ENCODE results near the gene CLSTN2.

The CLSTN2 gene

GRCh38 chr3:140022066-140022770 lies 87.2 kb downstream of the CLSTN2 start (continued):
- TF ChIP-seq AEBP2 (tag by site-specific recombination; IDR thresholded peaks at IDR 0.05; ENCODE audit: borderline replicate concordance), result no peak
- no peak for TF ChIP-seq ZNF2 (tag by site-specific recombination; IDR thresholded peaks at IDR 0.05)

- ChIA-PET POLR2A (no interaction called here), CTCF (interaction anchor here (0.6 kb wide), 1 partner anchor 1175 kb away, joined by 4 read pairs; no protein-coding TSS in a partner anchor)
- no peak overlapping the region for H3K27ac ChIP-seq (ENCODE audit: extremely low read depth, low read depth, low read length)
- TF ChIP-seq REST (tag by site-specific recombination; IDR thresholded peaks at IDR 0.05) (no peak), ZNF791 (tag by site-specific recombination; IDR thresholded peaks at IDR 0.05) (no peak), ZNF280D (tag by site-specific recombination; IDR thresholded peaks at IDR 0.05) (no peak), ZNF174 (tag by site-specific recombination; IDR thresholded peaks at IDR 0.05) (no peak), ZNF837 (tag by site-specific recombination; IDR thresholded peaks at IDR 0.05) (no peak), ZNF132 (tag by site-specific recombination; IDR thresholded peaks at IDR 0.05; ENCODE audit: borderline replicate concordance) (no peak), SP7 (tag by site-specific recombination; IDR thresholded peaks at IDR 0.05) (no peak), ZNF311 (tag by site-specific recombination; IDR thresholded peaks at IDR 0.05; ENCODE audit: borderline replicate concordance) (no peak), ZFHX2 (tag by site-specific recombination; conservative IDR thresholded peaks at IDR 0.05) (peak; percentile 75), ZIC2 (tag by site-specific recombination; IDR thresholded peaks at IDR 0.05) (peak; percentile 37; the same call in 1 of the 2 replicates), ZNF701 (tag by site-specific recombination; IDR thresholded peaks at IDR 0.05) (no peak), GLIS1 (tag by site-specific recombination; IDR thresholded peaks at IDR 0.05) (peak; percentile 39), GFI1B (tag by site-specific recombination; IDR thresholded peaks at IDR 0.05) (no peak), ZNF792 (tag by site-specific recombination; IDR thresholded peaks at IDR 0.05) (no peak), ELK4 (IDR thresholded peaks at IDR 0.05; ENCODE audit: borderline replicate concordance, low read depth, low read length) (no peak), PATZ1 (tag by site-specific recombination; IDR thresholded peaks at IDR 0.05) (no peak), ZNF449 (tag by site-specific recombination; IDR thresholded peaks at IDR 0.05) (no peak), EGR2 (tag by site-specific recombination; IDR thresholded peaks at IDR 0.05; ENCODE audit: low read depth) (peak; percentile 80), SCRT1 (tag by site-specific recombination; IDR thresholded peaks at IDR 0.05; ENCODE audit: borderline replicate concordance) (no peak)
Observed at GRCh38 chr3:140023616-140024530, 88.9 kb downstream of the CLSTN2 start.

More at GRCh38 chr3:140023616-140024530, 88.9 kb downstream of the CLSTN2 start:
- no peaks in the 10 kb centered on the region for H3K9me3 ChIP-seq (ENCODE audit: control insufficient read depth, insufficient read depth, low read depth, low read length)
- H3K4me3 ChIP-seq (ENCODE audit: low read depth, low read length), result no peak overlapping the region
- no peaks in the 10 kb centered on the region for H3K4me1 ChIP-seq (ENCODE audit: control insufficient read depth, insufficient read depth, low read length)
- H3K36me3 ChIP-seq (ENCODE audit: control insufficient read depth in 2 of 2, insufficient read depth in 1 of 2, low read length in 2 of 2), result no peaks in the 10 kb centered on the region

All from HEK293 (cell line).